ENCODE data around the gene NEB. TPM values are rescaled to one million over a fixed set of nuclear protein-coding genes. Genes with fewer than 3 reads are reported as not detected.

The NEB gene
- total RNA-seq, 4 donors from 2014 or later = 0.60 to 7.0 (median 1.4) TPM

- Histone ChIP-seq H3K4me3 (no peak overlapping the region), H3K9me3 (no peaks in the 10 kb centered on the region), H3K27me3 (no peaks in the 10 kb centered on the region), H3K4me1 (no peaks in the 10 kb centered on the region), H3K36me3 (no peaks in the 10 kb centered on the region), H3K27ac (no peak overlapping the region)
- intact Hi-C loops (cut with DNase I; ENCODE audit: low total_unique reads) = no loop called here
- in situ Hi-C loops (cut with MboI; ENCODE audit: low pct_ligation_motif_present in 1 of 4, low pct_unique_long_range_greater_than_20kb in 1 of 4, low sequenced_read_pairs in 3 of 4) = no loop called here
- TF ChIP-seq POLR2AphosphoS5 (IDR thresholded peaks at IDR 0.05) (no peak), POLR2A (IDR thresholded peaks at IDR 0.05) (no peak), CTCF (IDR thresholded peaks at IDR 0.05) (no peak), EP300 (IDR thresholded peaks at IDR 0.05; ENCODE audit: low read depth) (no peak)
- no peak for DNase-seq
- WGBS, 2 donors (ENCODE audit: low coverage in 1 of 2) = 84 to 94% methylated on average over 2 of the region's 2 CpGs
Measured at GRCh38 chr2:151657667-151658076, 76.6 kb downstream of the NEB start.

- 90 to 100% methylated on average over 2 to 8 of the region's 8 CpGs for WGBS, 2 donors (ENCODE audit: low coverage in 1 of 2)
- no peak overlapping the region for H3K27ac ChIP-seq
- DNase-seq = no peak
- no peaks in the 10 kb centered on the region for H3K9me3 ChIP-seq
- no peak overlapping the region for H3K4me3 ChIP-seq
- intact Hi-C loops (cut with DNase I; ENCODE audit: low total_unique reads) (no loop called here), in situ Hi-C loops (cut with MboI; ENCODE audit: low pct_ligation_motif_present in 1 of 4, low pct_unique_long_range_greater_than_20kb in 1 of 4, low sequenced_read_pairs in 3 of 4) (no loop called here)
- H3K27me3 ChIP-seq = no peaks in the 10 kb centered on the region
- H3K36me3 ChIP-seq = no peaks in the 10 kb centered on the region
- no peaks in the 10 kb centered on the region for H3K4me1 ChIP-seq
- TF ChIP-seq POLR2A (IDR thresholded peaks at IDR 0.05) (no peak), CTCF (IDR thresholded peaks at IDR 0.05) (no peak), POLR2AphosphoS5 (IDR thresholded peaks at IDR 0.05) (no peak), EP300 (IDR thresholded peaks at IDR 0.05; ENCODE audit: low read depth) (no peak)
Measured at GRCh38 chr2:151655663-151656398, 78.4 kb downstream of the NEB start.

GRCh38 chr2:151654891-151655290 lies 79.4 kb downstream of the NEB start:
- no peaks in the 10 kb centered on the region for H3K4me1 ChIP-seq
- no peak for TF ChIP-seq POLR2A (IDR thresholded peaks at IDR 0.05)
- TF ChIP-seq CTCF (IDR thresholded peaks at IDR 0.05) = no peak
- no peak for TF ChIP-seq POLR2AphosphoS5 (IDR thresholded peaks at IDR 0.05)
- no peak for TF ChIP-seq EP300 (IDR thresholded peaks at IDR 0.05; ENCODE audit: low read depth)
- no peak overlapping the region for H3K27ac ChIP-seq
- no peak for DNase-seq
- intact Hi-C loops (cut with DNase I; ENCODE audit: low total_unique reads) (no loop called here), in situ Hi-C loops (cut with MboI; ENCODE audit: low pct_ligation_motif_present in 1 of 4, low pct_unique_long_range_greater_than_20kb in 1 of 4, low sequenced_read_pairs in 3 of 4) (no loop called here)
- no peaks in the 10 kb centered on the region for H3K27me3 ChIP-seq
- H3K4me3 ChIP-seq = no peak overlapping the region
- no peaks in the 10 kb centered on the region for H3K36me3 ChIP-seq
- H3K9me3 ChIP-seq = no peaks in the 10 kb centered on the region

GRCh38 chr2:151654085-151654484 lies 80.2 kb downstream of the NEB start:
- no peaks in the 10 kb centered on the region for H3K9me3 ChIP-seq
- DNase-seq = no peak
- intact Hi-C loops (cut with DNase I; ENCODE audit: low total_unique reads) (no loop called here), in situ Hi-C loops (cut with MboI; ENCODE audit: low pct_ligation_motif_present in 1 of 4, low pct_unique_long_range_greater_than_20kb in 1 of 4, low sequenced_read_pairs in 3 of 4) (no loop called here)
- no peaks in the 10 kb centered on the region for H3K4me1 ChIP-seq
- H3K27ac ChIP-seq = no peak overlapping the region
- H3K4me3 ChIP-seq = no peak overlapping the region
- TF ChIP-seq EP300 (IDR thresholded peaks at IDR 0.05; ENCODE audit: low read depth) = no peak
- TF ChIP-seq CTCF (IDR thresholded peaks at IDR 0.05) = no peak
- TF ChIP-seq POLR2A (IDR thresholded peaks at IDR 0.05) = no peak
- TF ChIP-seq POLR2AphosphoS5 (IDR thresholded peaks at IDR 0.05) = no peak
- no peaks in the 10 kb centered on the region for H3K27me3 ChIP-seq
- no peaks in the 10 kb centered on the region for H3K36me3 ChIP-seq
- WGBS, 2 donors (ENCODE audit: low coverage in 1 of 2) = 82 to 90% methylated on average over 3 of the region's 3 CpGs

Data from transverse colon (tissue), 4 donors.